ENCODE data around the gene CHST5.
"Not testable (repeated sequence)": the region's sequence is repeated elsewhere in the genome, so short reads cannot be mapped to it uniquely, and the experiment has no call there.

CHST5 gene

DNA sequence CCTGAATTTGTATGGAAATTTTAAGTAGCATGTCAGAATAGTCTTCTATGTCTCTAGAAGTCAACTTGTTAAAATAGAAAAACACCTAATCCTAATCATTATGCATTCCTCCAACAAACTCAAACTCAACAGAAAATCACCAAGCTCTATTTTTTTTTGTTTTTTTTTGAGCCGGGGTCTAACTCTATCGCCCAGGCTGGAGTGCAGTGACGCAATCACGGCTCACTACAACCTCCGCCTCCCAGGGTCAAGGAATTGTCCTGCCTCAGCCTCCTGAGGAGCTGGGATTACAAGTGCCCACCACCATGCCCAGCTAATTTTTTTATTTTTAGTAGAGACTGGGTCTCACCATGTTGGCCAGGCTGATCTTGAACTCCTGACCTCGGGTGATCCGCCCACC lies 10.4 kb upstream of the CHST5 start:
- H3K79me2 ChIP-seq = peaks cover 5% of the 10 kb centered on the region
- H3K4me2 ChIP-seq (ENCODE audit: low read length) = no peak overlapping the region
- no peaks in the 10 kb centered on the region for H3K4me1 ChIP-seq
- no peak overlapping the region for H2AFZ ChIP-seq
- no peak overlapping the region for H3K9ac ChIP-seq
- H3K36me3 ChIP-seq (ENCODE audit: control insufficient read depth, insufficient read depth, low read length) = no peaks in the 10 kb centered on the region
- no peaks in the 10 kb centered on the region for H3K27me3 ChIP-seq (ENCODE audit: control insufficient read depth, insufficient read depth, low read length)
- H3K9me3 ChIP-seq (ENCODE audit: control insufficient read depth, low read length) = no peaks in the 10 kb centered on the region
- H3K27ac ChIP-seq = no peak overlapping the region
- no peak overlapping the region for H3K4me3 ChIP-seq (ENCODE audit: low read depth, low read length)
- TF ChIP-seq, protein P1, sequence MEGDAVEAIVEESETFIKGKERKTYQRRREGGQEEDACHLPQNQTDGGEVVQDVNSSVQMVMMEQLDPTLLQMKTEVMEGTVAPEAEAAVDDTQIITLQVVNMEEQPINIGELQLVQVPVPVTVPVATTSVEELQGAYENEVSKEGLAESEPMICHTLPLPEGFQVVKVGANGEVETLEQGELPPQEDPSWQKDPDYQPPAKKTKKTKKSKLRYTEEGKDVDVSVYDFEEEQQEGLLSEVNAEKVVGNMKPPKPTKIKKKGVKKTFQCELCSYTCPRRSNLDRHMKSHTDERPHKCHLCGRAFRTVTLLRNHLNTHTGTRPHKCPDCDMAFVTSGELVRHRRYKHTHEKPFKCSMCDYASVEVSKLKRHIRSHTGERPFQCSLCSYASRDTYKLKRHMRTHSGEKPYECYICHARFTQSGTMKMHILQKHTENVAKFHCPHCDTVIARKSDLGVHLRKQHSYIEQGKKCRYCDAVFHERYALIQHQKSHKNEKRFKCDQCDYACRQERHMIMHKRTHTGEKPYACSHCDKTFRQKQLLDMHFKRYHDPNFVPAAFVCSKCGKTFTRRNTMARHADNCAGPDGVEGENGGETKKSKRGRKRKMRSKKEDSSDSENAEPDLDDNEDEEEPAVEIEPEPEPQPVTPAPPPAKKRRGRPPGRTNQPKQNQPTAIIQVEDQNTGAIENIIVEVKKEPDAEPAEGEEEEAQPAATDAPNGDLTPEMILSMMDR (IDR thresholded peaks at IDR 0.05) = no peak

DNA sequence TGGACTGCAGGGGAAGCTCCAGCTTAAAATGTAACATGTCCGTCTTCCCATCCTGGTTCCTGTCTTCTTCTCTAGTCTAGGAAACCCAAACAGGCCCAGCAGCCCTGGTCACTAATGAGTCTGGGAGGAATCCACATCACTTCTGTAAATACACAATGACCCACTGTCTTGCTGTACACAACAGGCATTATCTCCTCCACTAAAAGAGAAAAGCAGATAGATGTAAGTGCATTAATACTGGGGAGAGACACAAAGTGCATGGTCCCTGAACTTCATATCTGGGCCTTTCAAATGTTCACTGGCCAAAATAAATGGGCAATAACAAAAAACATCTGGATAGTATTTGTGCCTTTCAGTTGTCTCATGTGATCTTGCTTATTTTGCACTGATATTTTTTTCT lies 10.0 kb upstream of the CHST5 start:
- not testable (repeated sequence) for H3K27ac ChIP-seq; H3K27me3 ChIP-seq (ENCODE audit: control insufficient read depth, insufficient read depth, low read length); H3K36me3 ChIP-seq (ENCODE audit: control insufficient read depth, insufficient read depth, low read length); H3K4me2 ChIP-seq (ENCODE audit: low read length); H3K4me1 ChIP-seq; H3K4me3 ChIP-seq (ENCODE audit: low read depth, low read length); H3K79me2 ChIP-seq; H2AFZ ChIP-seq; H3K9me3 ChIP-seq (ENCODE audit: control insufficient read depth, low read length); H3K9ac ChIP-seq

DNA sequence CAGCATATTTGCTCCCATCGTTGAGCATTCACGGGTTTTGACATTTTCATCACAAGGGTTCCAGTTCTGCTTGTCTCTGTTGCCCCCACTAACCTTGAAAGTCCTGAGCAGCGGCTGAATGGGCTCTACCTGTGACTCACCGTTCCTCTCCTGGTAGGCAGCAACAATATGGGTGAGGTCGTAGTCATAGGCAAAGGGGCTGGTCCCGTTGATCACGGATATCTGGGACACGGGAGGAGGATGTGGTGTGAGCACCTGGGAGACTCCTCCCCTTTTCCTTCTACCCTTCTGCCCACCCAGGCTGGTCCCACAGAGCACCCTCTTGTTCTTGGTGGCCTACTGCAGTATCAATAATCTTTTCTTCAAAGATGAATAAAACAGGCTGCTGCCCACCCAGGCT lies 6.6 kb upstream of the CHST5 start:
- H3K9ac ChIP-seq; H2AFZ ChIP-seq; H3K4me3 ChIP-seq (ENCODE audit: low read depth, low read length); H3K4me1 ChIP-seq; H3K36me3 ChIP-seq (ENCODE audit: control insufficient read depth, insufficient read depth, low read length); H3K79me2 ChIP-seq; H3K9me3 ChIP-seq (ENCODE audit: control insufficient read depth, low read length); H3K27ac ChIP-seq; H3K4me2 ChIP-seq (ENCODE audit: low read length); H3K27me3 ChIP-seq (ENCODE audit: control insufficient read depth, insufficient read depth, low read length): not testable (repeated sequence)

DNA sequence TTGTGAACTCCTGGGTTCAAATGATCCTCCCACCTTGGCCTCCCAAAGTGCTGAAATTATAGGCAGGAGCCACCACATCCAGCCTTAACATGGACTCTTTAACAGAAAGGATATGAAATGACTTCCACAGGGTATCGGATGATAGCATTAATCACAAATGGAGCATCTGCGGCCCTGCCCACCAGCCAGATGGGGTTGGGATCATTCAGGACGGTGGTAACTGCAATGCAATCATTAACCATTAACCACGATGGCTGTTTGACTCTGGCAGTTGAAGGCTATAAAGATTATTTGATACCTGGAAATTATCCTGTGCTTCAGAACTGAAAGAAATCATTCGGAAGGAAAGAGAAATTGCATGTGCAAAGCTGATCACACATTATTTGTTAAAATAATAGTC lies 5.3 kb upstream of the CHST5 start:
- H3K4me2 ChIP-seq (ENCODE audit: low read length) = no peak overlapping the region
- TF ChIP-seq, protein P1 (IDR thresholded peaks at IDR 0.05) = no peak
- H3K9ac ChIP-seq = no peak overlapping the region
- H2AFZ ChIP-seq = no peak overlapping the region
- no peaks in the 10 kb centered on the region for H3K9me3 ChIP-seq (ENCODE audit: control insufficient read depth, low read length)
- H3K27ac ChIP-seq = no peak overlapping the region
- no peaks in the 10 kb centered on the region for H3K27me3 ChIP-seq (ENCODE audit: control insufficient read depth, insufficient read depth, low read length)
- H3K79me2 ChIP-seq = no peaks in the 10 kb centered on the region
- H3K36me3 ChIP-seq (ENCODE audit: control insufficient read depth, insufficient read depth, low read length) = no peaks in the 10 kb centered on the region
- no peak overlapping the region for H3K4me3 ChIP-seq (ENCODE audit: low read depth, low read length)
- no peaks in the 10 kb centered on the region for H3K4me1 ChIP-seq

DNA sequence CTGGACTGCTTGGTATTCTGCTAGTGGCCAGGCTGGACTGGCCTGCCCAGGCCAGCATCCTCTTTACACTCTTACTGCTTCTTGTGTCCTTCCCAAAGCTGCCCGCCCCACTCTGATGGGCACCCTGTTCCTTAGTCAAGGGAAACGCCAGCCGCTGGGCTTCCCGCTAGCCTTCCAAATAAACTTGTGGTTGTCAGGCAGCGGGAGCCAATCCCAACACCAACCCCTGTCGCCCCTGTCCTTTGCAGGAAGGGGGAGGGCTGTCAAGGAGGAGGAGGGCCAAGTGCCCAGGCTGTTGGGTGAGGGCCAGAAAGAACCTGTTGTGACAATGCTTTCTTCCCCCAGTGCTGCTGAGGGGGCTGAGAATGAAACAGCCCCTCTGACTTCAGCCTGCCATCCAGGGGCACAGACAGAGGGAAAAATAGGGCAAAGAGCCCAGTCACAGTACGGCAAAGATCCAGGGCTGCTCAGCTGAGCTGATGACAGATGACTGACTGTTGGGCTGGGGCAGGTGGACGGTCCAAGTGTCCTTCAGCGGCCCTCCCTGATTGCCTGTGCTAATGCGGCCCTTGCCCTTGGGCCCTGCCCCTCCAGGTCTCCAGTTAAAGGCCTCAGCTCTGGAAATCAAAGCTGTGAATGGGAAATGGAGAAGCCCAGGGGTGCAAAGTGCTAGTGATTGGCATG lies 3.1 kb upstream of the CHST5 start:
- not testable (repeated sequence) for H3K4me2 ChIP-seq (ENCODE audit: low read length); H3K4me1 ChIP-seq; H3K79me2 ChIP-seq; H3K27me3 ChIP-seq (ENCODE audit: control insufficient read depth, insufficient read depth, low read length); H3K9me3 ChIP-seq (ENCODE audit: control insufficient read depth, low read length); H3K36me3 ChIP-seq (ENCODE audit: control insufficient read depth, insufficient read depth, low read length); H3K4me3 ChIP-seq (ENCODE audit: low read depth, low read length); H3K9ac ChIP-seq; H3K27ac ChIP-seq; H2AFZ ChIP-seq

DNA sequence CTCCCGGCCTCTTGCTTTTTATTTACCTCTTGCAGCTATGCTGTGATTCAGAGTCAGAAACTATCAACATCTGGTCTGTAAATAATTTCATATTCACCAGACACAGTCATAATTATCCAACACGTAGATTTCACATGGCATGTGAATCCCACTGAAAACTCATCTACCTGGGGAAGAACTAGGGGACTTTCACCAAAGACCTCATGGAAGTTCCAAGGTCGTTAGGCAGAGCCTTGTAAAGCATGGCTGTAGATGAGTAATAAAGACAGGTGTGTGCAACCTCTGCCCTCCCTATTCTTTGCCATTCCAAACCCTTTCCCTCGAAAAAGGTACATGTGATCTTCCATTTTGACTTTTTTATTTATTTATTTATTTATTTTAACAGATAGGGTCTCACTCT lies 1.9 kb upstream of the CHST5 start:
- H2AFZ ChIP-seq = no peak overlapping the region
- no peaks in the 10 kb centered on the region for H3K36me3 ChIP-seq (ENCODE audit: control insufficient read depth, insufficient read depth, low read length)
- no peak overlapping the region for H3K4me3 ChIP-seq (ENCODE audit: low read depth, low read length)
- H3K4me2 ChIP-seq (ENCODE audit: low read length) = no peak overlapping the region
- no peak overlapping the region for H3K27ac ChIP-seq
- TF ChIP-seq, protein P1 (IDR thresholded peaks at IDR 0.05) = no peak
- no peaks in the 10 kb centered on the region for H3K9me3 ChIP-seq (ENCODE audit: control insufficient read depth, low read length)
- no peaks in the 10 kb centered on the region for H3K79me2 ChIP-seq
- H3K27me3 ChIP-seq (ENCODE audit: control insufficient read depth, insufficient read depth, low read length) = no peaks in the 10 kb centered on the region
- H3K9ac ChIP-seq = no peak overlapping the region
- no peaks in the 10 kb centered on the region for H3K4me1 ChIP-seq
